DOHH2 (cell line): Measurements from ENCODE around the gene MAGI1.

Source experiments
- CTCF ChIP-seq: fragments of 200-600 bp; sonication (generic); IDR thresholded peaks from one replicate; pipeline ENCODE4 v1.5.1; 2014; ENCODE audit warnings: antibody characterized with exemption, mild to moderate bottlenecking, low read depth, low read length; ENCODE audit not compliant: poor library complexity, severe bottlenecking
- EZH2phosphoT487 ChIP-seq: fragments of 200-600 bp; sonication (generic); IDR thresholded peaks from 2 replicates; pipeline ENCODE4 v1.6.1; 2017; ENCODE audit warnings: borderline replicate concordance, mild to moderate bottlenecking, antibody characterized with exemption, low read length, moderate library complexity, mixed read lengths

DNA sequence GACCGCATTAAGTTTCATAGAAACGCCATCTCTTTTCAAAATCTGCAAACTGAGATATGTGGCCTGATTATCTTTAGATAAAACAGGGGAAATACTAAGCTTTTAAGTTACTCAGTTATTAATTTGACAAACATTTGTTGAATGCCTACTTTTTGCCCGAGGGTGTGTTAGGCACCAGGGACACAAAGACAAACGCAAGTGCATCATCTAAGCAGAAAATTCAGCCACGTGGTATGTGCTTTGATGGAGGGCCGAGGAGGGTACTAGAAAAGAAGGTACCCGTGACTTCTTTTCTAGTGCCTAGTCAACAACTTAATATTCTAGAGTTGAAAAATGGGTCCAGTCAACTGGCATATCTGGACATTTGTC lies 594.3 kb downstream of the MAGI1 start:
- no peak for TF ChIP-seq CTCF
- TF ChIP-seq EZH2phosphoT487, result no peak
